Measurements from ENCODE around the gene MAT2A. TPM values are rescaled to one million over a fixed set of nuclear protein-coding genes. Genes with fewer than 3 reads are reported as not detected.
A peak's percentile ranks its signal among the peaks of the same experiment; 100 is the strongest.

Gene MAT2A
- total and polyA plus RNA-seq, 9 of the 15 experiments (the other 6 are each of a cell fraction or from before 2014, with no cell fraction given), result 130 to 1,027 (median 240) TPM

DNA sequence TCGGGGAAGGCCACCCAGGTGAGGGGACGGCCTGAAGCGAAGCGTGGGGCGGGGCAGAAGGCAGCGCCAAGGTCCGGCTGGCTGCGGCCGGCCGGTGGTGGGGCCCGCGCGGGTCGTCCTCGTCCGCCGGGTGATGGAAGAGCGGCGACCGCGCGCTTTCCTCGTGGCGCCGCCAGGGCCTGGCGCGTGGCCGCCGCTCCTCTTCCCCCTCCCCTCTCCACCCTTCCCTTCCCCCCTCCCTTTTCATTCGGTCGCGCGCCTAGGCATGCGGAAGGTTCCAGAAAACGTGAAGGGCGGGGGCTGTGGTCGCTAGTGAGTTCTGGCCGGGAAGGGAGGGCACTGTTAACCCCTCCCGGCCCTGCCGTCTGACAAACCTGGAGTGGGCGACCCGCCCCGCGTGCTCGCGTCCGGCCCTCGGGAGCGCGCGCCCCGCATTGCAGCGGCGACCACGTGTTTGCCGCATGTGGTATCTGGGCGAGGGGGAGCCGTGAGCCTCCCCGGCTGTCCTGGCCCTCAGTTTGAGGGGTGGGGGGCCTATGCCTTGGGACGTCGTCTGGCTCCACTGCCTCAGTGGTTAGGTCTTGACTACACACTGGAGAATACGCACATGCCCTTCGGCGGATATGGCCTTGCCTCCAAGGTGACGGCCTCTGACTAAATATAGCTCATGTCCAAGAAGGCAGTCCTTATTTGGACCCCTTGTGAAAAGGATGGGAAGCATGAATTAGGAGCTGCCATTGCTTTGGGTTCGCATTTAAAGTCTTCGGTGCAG, 579 bp downstream of the MAT2A start (continued):
- TF ChIP-seq, protein P1, sequence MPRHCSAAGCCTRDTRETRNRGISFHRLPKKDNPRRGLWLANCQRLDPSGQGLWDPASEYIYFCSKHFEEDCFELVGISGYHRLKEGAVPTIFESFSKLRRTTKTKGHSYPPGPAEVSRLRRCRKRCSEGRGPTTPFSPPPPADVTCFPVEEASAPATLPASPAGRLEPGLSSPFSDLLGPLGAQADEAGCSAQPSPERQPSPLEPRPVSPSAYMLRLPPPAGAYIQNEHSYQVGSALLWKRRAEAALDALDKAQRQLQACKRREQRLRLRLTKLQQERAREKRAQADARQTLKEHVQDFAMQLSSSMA (CRISPR knock-in tag; IDR thresholded peaks at IDR 0.05), result no peak
- TF ChIP-seq NCOR1 (IDR thresholded peaks at IDR 0.05) (0 out of 2 replicates have a peak, but pooled peaks have one; percentile 2), FOSL1 (tag; conservative IDR thresholded peaks at IDR 0.05) (no peak), KDM4B (IDR thresholded peaks at IDR 0.05; ENCODE audit: borderline replicate concordance in 2 of 2, low read depth in 1 of 2) (0 out of 4 replicates have a peak, but pooled peaks of 1 of the 2 experiments have one; percentile 66), LCOR (CRISPR knock-in tag; IDR thresholded peaks at IDR 0.05) (0 out of 2 replicates have a peak, but pooled peaks have one; percentile 6), STAT5A (IDR thresholded peaks at IDR 0.05; ENCODE audit: borderline replicate concordance, low read length) (0 out of 2 replicates have a peak, but pooled peaks have one; percentile 25), BRCA1 (IDR thresholded peaks at IDR 0.05) (no peak), BRCA1 (CRISPR knock-in tag; IDR thresholded peaks at IDR 0.05) (0 out of 2 replicates have a peak, but pooled peaks have one; percentile 83), CREBBP (IDR thresholded peaks at IDR 0.05; ENCODE audit: low read depth, low read length) (no peak), NCOA2 (IDR thresholded peaks at IDR 0.05; ENCODE audit: partially characterized antibody in 2 of 2) (no peak), POLR2B (IDR thresholded peaks at IDR 0.05; ENCODE audit: low read depth, partially characterized antibody) (no peak), YY1 (IDR thresholded peaks at IDR 0.05; ENCODE audit: borderline replicate concordance in 1 of 3, control insufficient read depth in 1 of 3, extremely low read depth in 1 of 3, insufficient read depth in 3 of 3, insufficient read length in 1 of 3, insufficient replicate concordance in 2 of 3, low read depth in 1 of 3, low read length in 2 of 3) (peak in 2 of 3 experiments; percentile 8 to 29), SRSF3 (IDR thresholded peaks at IDR 0.05; ENCODE audit: insufficient read depth, low read length) (0 out of 2 replicates have a peak, but pooled peaks have one; percentile 43), CHD4 (IDR thresholded peaks at IDR 0.05; ENCODE audit: insufficient read depth, insufficient replicate concordance, low read depth, low read length, poor library complexity, severe bottlenecking) (no peak), ZNF444 (CRISPR knock-in tag; IDR thresholded peaks at IDR 0.05) (no peak)
- TF ChIP-seq, protein P2, sequence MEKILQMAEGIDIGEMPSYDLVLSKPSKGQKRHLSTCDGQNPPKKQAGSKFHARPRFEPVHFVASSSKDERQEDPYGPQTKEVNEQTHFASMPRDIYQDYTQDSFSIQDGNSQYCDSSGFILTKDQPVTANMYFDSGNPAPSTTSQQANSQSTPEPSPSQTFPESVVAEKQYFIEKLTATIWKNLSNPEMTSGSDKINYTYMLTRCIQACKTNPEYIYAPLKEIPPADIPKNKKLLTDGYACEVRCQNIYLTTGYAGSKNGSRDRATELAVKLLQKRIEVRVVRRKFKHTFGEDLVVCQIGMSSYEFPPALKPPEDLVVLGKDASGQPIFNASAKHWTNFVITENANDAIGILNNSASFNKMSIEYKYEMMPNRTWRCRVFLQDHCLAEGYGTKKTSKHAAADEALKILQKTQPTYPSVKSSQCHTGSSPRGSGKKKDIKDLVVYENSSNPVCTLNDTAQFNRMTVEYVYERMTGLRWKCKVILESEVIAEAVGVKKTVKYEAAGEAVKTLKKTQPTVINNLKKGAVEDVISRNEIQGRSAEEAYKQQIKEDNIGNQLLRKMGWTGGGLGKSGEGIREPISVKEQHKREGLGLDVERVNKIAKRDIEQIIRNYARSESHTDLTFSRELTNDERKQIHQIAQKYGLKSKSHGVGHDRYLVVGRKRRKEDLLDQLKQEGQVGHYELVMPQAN (IDR thresholded peaks at IDR 0.05; ENCODE audit: borderline replicate concordance), result peak; percentile 97
- TF ChIP-seq, protein P3, sequence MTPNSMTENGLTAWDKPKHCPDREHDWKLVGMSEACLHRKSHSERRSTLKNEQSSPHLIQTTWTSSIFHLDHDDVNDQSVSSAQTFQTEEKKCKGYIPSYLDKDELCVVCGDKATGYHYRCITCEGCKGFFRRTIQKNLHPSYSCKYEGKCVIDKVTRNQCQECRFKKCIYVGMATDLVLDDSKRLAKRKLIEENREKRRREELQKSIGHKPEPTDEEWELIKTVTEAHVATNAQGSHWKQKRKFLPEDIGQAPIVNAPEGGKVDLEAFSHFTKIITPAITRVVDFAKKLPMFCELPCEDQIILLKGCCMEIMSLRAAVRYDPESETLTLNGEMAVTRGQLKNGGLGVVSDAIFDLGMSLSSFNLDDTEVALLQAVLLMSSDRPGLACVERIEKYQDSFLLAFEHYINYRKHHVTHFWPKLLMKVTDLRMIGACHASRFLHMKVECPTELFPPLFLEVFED (CRISPR knock-in tag; conservative IDR thresholded peaks at IDR 0.05), result no peak; the same call in 1 of the 2 replicates
- TF ChIP-seq, protein P4, sequence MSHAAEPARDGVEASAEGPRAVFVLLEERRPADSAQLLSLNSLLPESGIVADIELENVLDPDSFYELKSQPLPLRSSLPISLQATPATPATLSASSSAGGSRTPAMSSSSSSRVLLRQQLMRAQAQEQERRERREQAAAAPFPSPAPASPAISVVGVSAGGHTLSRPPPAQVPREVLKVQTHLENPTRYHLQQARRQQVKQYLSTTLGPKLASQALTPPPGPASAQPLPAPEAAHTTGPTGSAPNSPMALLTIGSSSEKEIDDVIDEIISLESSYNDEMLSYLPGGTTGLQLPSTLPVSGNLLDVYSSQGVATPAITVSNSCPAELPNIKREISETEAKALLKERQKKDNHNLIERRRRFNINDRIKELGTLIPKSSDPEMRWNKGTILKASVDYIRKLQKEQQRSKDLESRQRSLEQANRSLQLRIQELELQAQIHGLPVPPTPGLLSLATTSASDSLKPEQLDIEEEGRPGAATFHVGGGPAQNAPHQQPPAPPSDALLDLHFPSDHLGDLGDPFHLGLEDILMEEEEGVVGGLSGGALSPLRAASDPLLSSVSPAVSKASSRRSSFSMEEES (CRISPR knock-in tag; IDR thresholded peaks at IDR 0.05), result peak; percentile 9; the same call in 1 of the 2 replicates
- TF ChIP-seq, protein P5, sequence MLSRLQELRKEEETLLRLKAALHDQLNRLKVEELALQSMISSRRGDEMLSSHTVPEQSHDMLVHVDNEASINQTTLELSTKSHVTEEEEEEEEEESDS (CRISPR knock-in tag; IDR thresholded peaks at IDR 0.05), result no peak

Measured in K562 (cell line).